Activated CD8-positive, alpha-beta T cell treated with anti-CD3 and anti-CD28 coated beads for 36 hours (primary cell): Measurements from ENCODE around the gene PTMA. TPM values are rescaled to one million over a fixed set of nuclear protein-coding genes. Genes with fewer than 3 reads are reported as not detected.

ENCODE experiments used
- ATAC-seq: fragments of 200-7000 bp; cut with Tn5 transposase; one replicate; pipeline ENCODE4 v1.10.0; 2021; ENCODE audit warnings: mild to moderate bottlenecking, moderate library complexity
- CTCF ChIA-PET: fragments of 350-600 bp; sonication (Branson Sonifier 250); formaldehyde crosslinking; loops from one replicate; lab custom pipeline; 2021; ENCODE audit warnings: antibody characterized with exemption; lab: Charles Lee
- POLR2A ChIA-PET: fragments of 350-600 bp; sonication (Branson Sonifier 250); formaldehyde crosslinking; loops from one replicate; lab custom pipeline; 2021; ENCODE audit warnings: antibody characterized with exemption; lab: Charles Lee
- DNase-seq: peaks from one replicate; pipeline ENCODE4 v3.0.0-alpha.2; 2020
- H3K27ac Mint-ChIP-seq: one replicate; pipeline ENCODE4 v1.8.0; 2021; ENCODE audit warnings: mild to moderate bottlenecking, mixed read lengths
- H3K27me3 Mint-ChIP-seq: one replicate; pipeline ENCODE4 v1.8.0; 2021; ENCODE audit warnings: mixed read lengths
- H3K36me3 Mint-ChIP-seq: one replicate; pipeline ENCODE4 v1.8.0; 2021; ENCODE audit warnings: low read depth, mixed read lengths
- H3K4me1 Mint-ChIP-seq: one replicate; pipeline ENCODE4 v1.8.0; 2021; ENCODE audit warnings: low read depth, mixed read lengths
- H3K4me3 Mint-ChIP-seq: one replicate; pipeline ENCODE4 v1.8.0; 2021; ENCODE audit warnings: mild to moderate bottlenecking, moderate library complexity, mixed read lengths
- H3K9me3 Mint-ChIP-seq: one replicate; pipeline ENCODE4 v1.8.0; 2021; ENCODE audit warnings: mixed read lengths
- intact Hi-C: fragments of 100-400 bp; cut with micrococcal nuclease; formaldehyde crosslinking; loops from one replicate; pipeline ENCODE4 v1.10.0; 2022
- total RNA-seq, 2 experiments: library from RNA; stranded (reverse); gene quantifications; one replicate each; pipeline ENCODE4 v1.2.3, GENCODE V29; 2021
- TF ChIP-seq, protein P1 (sequence below): fragments of 200-600 bp; IDR thresholded peaks from one replicate; pipeline ENCODE4 v1.8.0; 2022; ENCODE audit warnings: antibody characterized with exemption, mild to moderate bottlenecking

Gene PTMA
- total RNA-seq, 2 experiments from 2014 or later = 2,463 to 2,468 TPM

DNA sequence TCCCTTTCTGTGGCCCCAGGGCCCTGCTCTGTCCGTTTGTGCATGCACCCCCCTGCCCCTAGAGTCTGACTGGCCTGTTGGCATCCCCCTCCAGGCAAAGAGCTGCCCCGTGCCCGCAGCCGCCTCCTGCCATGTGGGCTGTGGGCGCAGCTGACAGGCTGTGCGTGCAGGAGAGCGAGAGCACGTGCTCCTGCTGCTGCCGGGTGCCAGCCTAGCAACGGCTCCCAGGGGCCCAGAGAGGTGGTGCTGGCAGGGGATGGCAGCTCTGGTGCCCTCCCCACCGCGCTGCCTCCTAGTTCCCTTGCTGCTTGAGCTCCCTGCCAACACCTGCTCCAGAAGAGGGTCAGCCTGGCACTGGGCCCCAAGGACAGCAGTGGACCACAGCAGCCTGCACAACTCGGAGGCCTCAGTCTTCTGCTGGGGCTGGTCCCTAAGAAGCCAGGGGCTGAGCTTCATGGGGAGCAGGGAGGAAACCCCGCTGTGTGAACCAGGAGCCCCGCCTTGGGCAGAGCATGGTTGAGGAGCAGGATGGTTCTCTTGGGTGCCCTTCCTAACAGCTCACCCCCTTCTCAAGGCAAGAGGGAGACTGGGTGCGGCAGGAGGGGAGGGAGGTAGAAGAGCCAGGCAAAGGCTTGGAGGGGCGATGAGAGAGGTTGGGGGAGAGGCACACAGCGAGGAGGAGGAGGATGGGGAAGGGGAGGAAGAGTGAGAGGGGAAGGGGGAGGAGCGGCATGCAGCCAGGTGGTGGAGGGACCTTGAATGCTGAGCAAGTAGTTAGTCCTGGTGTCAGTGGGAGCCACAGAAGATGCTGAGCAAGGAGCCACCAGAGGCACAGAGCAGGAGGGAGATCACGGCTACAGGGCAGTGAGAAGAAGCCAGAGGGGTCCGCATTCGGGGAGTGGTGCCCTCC lies 23.8 kb upstream of the PTMA start:
- no peak for ATAC-seq
- Mint-ChIP-seq H3K9me3 (no peaks in the 10 kb centered on the region), H3K27me3 (peaks cover 19% of the 10 kb centered on the region), H3K36me3 (no peaks in the 10 kb centered on the region), H3K27ac (peak overlapping the region; percentile 13), H3K4me1 (peaks cover 8% of the 10 kb centered on the region), H3K4me3 (no peak overlapping the region)
- ChIA-PET POLR2A (interaction anchor here (0.5 to 5.6 kb wide), 6 partner anchors 13 to 221 kb away, joined by 3 to 55 read pairs (median 8); partner anchors contain the start of gene PTMA), CTCF (interaction anchor here (0.7 to 11.1 kb wide), 13 partner anchors 11 to 121 kb away, joined by 3 to 176 read pairs (median 4); partner anchors contain the start of gene PTMA)
- TF ChIP-seq, protein P1, sequence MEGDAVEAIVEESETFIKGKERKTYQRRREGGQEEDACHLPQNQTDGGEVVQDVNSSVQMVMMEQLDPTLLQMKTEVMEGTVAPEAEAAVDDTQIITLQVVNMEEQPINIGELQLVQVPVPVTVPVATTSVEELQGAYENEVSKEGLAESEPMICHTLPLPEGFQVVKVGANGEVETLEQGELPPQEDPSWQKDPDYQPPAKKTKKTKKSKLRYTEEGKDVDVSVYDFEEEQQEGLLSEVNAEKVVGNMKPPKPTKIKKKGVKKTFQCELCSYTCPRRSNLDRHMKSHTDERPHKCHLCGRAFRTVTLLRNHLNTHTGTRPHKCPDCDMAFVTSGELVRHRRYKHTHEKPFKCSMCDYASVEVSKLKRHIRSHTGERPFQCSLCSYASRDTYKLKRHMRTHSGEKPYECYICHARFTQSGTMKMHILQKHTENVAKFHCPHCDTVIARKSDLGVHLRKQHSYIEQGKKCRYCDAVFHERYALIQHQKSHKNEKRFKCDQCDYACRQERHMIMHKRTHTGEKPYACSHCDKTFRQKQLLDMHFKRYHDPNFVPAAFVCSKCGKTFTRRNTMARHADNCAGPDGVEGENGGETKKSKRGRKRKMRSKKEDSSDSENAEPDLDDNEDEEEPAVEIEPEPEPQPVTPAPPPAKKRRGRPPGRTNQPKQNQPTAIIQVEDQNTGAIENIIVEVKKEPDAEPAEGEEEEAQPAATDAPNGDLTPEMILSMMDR = no peak
- intact Hi-C loops = no loop called here
- DNase-seq = no peak

GRCh38 chr2:231685349-231686191 lies 22.8 kb upstream of the PTMA start:
- ChIA-PET POLR2A (interaction anchor here (0.5 to 5.6 kb wide), 5 partner anchors 14 to 222 kb away, joined by 3 to 55 read pairs (median 9); partner anchors contain the start of gene PTMA), CTCF (interaction anchor here (0.9 to 11.1 kb wide), 8 partner anchors 8 to 87 kb away, joined by 3 to 176 read pairs (median 6); partner anchors contain the start of gene PTMA)
- Mint-ChIP-seq H3K4me1 (peaks cover 8% of the 10 kb centered on the region), H3K4me3 (no peak overlapping the region), H3K27ac (peak overlapping the region; percentile 13), H3K9me3 (no peaks in the 10 kb centered on the region), H3K27me3 (peaks cover 16% of the 10 kb centered on the region), H3K36me3 (no peaks in the 10 kb centered on the region)
- TF ChIP-seq, protein P1 = peak; percentile 26
- intact Hi-C loops = no loop called here
- peak; percentile 38 for DNase-seq
- ATAC-seq = peak; percentile 26

GRCh38 chr2:231686192-231687100 lies 21.9 kb upstream of the PTMA start:
- DNase-seq (no peak), ATAC-seq (no peak)
- H3K4me3 Mint-ChIP-seq = peak overlapping the region; percentile 1
- CTCF ChIA-PET = interaction anchor here (0.7 to 11.1 kb wide), 9 partner anchors 9 to 77 kb away, joined by 3 to 176 read pairs (median 6); partner anchors contain the start of gene PTMA
- H3K4me1 Mint-ChIP-seq = peaks cover 8% of the 10 kb centered on the region
- no peaks in the 10 kb centered on the region for H3K36me3 Mint-ChIP-seq
- intact Hi-C loops = no loop called here
- TF ChIP-seq, protein P1 = no peak
- POLR2A ChIA-PET = interaction anchor here (5.6 kb wide), 1 partner anchor 22 kb away, joined by 55 read pairs; the partner anchor contains the start of gene PTMA
- no peak overlapping the region for H3K27ac Mint-ChIP-seq
- H3K27me3 Mint-ChIP-seq = peaks cover 15% of the 10 kb centered on the region
- no peaks in the 10 kb centered on the region for H3K9me3 Mint-ChIP-seq

DNA sequence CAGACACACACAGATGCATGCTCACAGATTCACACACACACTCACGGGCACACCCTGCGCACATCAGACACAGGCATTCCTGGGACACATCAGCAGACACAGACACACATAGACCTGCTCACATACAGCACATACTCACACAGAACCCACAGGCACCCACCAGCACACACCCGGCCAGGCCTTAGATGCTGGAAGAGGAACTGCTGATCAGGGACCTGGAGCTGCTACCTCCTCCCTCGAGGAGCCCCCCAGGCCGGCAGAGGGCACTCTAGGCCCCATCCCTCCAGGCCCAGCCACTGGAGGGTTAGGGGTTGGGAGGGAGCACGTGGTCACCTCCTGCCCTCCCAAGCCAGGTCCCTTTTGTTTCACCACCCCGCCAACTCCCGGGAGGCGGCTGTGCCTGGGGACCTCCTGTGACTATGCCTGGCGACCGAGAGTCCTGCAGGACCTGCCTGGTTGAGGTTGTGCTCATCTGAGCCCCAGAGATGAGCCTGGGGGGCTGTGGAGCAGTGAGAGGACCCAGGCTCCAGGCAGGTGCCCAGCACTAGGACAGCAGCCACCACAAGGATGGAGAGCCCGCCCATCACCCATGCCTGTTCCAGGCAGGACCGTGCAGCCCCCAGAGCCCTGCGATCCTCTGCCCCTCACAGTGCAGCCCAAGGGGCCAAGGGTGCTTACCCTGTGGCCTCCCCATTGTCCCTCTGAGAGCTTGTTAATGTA lies 21.0 kb upstream of the PTMA start:
- CTCF ChIA-PET = interaction anchor here (0.7 to 11.1 kb wide), 11 partner anchors 10 to 99 kb away, joined by 3 to 176 read pairs (median 4); partner anchors contain the start of genes COPS7B and PTMA
- H3K4me3 Mint-ChIP-seq = peak overlapping the region; percentile 1
- no peaks in the 10 kb centered on the region for H3K9me3 Mint-ChIP-seq
- DNase-seq (peak; percentile 79), ATAC-seq (peak; percentile 93)
- H3K36me3 Mint-ChIP-seq = no peaks in the 10 kb centered on the region
- POLR2A ChIA-PET = interaction anchor here (1.4 to 5.6 kb wide), 4 partner anchors 21 to 27 kb away, joined by 6 to 55 read pairs (median 8); partner anchors contain the start of gene PTMA
- intact Hi-C loops = no loop called here
- TF ChIP-seq, protein P1 = peak; percentile 71
- H3K4me1 Mint-ChIP-seq = peaks cover 8% of the 10 kb centered on the region
- no peak overlapping the region for H3K27ac Mint-ChIP-seq
- peaks cover 7% of the 10 kb centered on the region for H3K27me3 Mint-ChIP-seq
